Astrocyte (in vitro differentiated cells and primary cell): ENCODE results near the gene DDR1. TPM values are rescaled to one million over a fixed set of nuclear protein-coding genes. Genes with fewer than 3 reads are reported as not detected.

Source experiments
- DNase-seq: peaks from one replicate; pipeline ENCODE4 v3.0.0-alpha.2; 2010; ENCODE audit warnings: low read depth
- FAIRE-seq: peaks from 2 replicates; lab custom pipeline; 2011; peaks lifted over from hg19 to GRCh38; lab: Jason Lieb, UNC
- H2AFZ ChIP-seq: 2 replicates; pipeline ENCODE4 v1.6.0; 2012; ENCODE audit warnings: low read depth, low read length, inconsistent platforms
- H3K27ac ChIP-seq: 2 replicates; pipeline ENCODE4 v1.5.1; 2011; ENCODE audit warnings: low read depth, low read length, inconsistent platforms
- H3K27me3 ChIP-seq: 2 replicates; pipeline ENCODE4 v1.6.0; 2011; ENCODE audit warnings: low read length, inconsistent platforms; ENCODE audit not compliant: insufficient read depth
- H3K36me3 ChIP-seq: 2 replicates; pipeline ENCODE4 v1.5.1; 2011; ENCODE audit warnings: low read length, inconsistent platforms; ENCODE audit not compliant: insufficient read depth
- H3K4me1 ChIP-seq: 2 replicates; pipeline ENCODE4 v1.5.1; 2011; ENCODE audit warnings: low read length, inconsistent platforms; ENCODE audit not compliant: insufficient read depth
- H3K4me2 ChIP-seq: 2 replicates; pipeline ENCODE4 v1.6.0; 2012; ENCODE audit warnings: low read length, inconsistent platforms
- H3K4me3 ChIP-seq: 2 replicates; pipeline ENCODE4 v1.5.1; 2011; ENCODE audit warnings: low read depth, mild to moderate bottlenecking, low read length, inconsistent platforms; ENCODE audit not compliant: insufficient read depth
- H3K79me2 ChIP-seq: 2 replicates; pipeline ENCODE4 v1.6.0; 2012; ENCODE audit warnings: mild to moderate bottlenecking, low read length, inconsistent platforms; ENCODE audit not compliant: insufficient read depth
- H3K9ac ChIP-seq: 2 replicates; pipeline ENCODE4 v1.6.0; 2012; ENCODE audit warnings: mild to moderate bottlenecking, low read length, inconsistent platforms
- H3K9me3 ChIP-seq: 2 replicates; pipeline ENCODE4 v1.5.1; 2012; ENCODE audit warnings: low read depth, mild to moderate bottlenecking, low read length, inconsistent platforms; ENCODE audit not compliant: insufficient read depth
- H4K20me1 ChIP-seq: 2 replicates; pipeline ENCODE4 v1.6.0; 2012; ENCODE audit warnings: low read length, inconsistent platforms; ENCODE audit not compliant: insufficient read depth
- H3K27ac Mint-ChIP-seq: one replicate; pipeline ENCODE4 v1.8.0; 2021; ENCODE audit warnings: mild to moderate bottlenecking, mixed read lengths; ENCODE audit not compliant: unreplicated experiment
- H3K27me3 Mint-ChIP-seq: one replicate; pipeline ENCODE4 v1.8.0; 2021; ENCODE audit warnings: low read depth, mixed read lengths; ENCODE audit not compliant: unreplicated experiment
- H3K36me3 Mint-ChIP-seq: one replicate; pipeline ENCODE4 v1.8.0; 2021; ENCODE audit warnings: low read depth, mixed read lengths; ENCODE audit not compliant: unreplicated experiment
- H3K4me1 Mint-ChIP-seq: one replicate; pipeline ENCODE4 v1.8.0; 2021; ENCODE audit warnings: low read depth, mixed read lengths; ENCODE audit not compliant: unreplicated experiment
- H3K4me3 Mint-ChIP-seq: one replicate; pipeline ENCODE4 v1.8.0; 2021; ENCODE audit warnings: mild to moderate bottlenecking, moderate library complexity, mixed read lengths; ENCODE audit not compliant: unreplicated experiment
- H3K9me3 Mint-ChIP-seq: one replicate; pipeline ENCODE4 v1.8.0; 2021; ENCODE audit warnings: mild to moderate bottlenecking, mixed read lengths; ENCODE audit not compliant: unreplicated experiment
- CTCF ChIP-seq: IDR thresholded peaks from 2 replicates; pipeline ENCODE4 v1.5.1; 2011; ENCODE audit warnings: low read depth, mild to moderate bottlenecking, inconsistent platforms, low read length, moderate library complexity; ENCODE audit not compliant: insufficient read depth
- EZH2 ChIP-seq: IDR thresholded peaks from 2 replicates; pipeline ENCODE4 v1.6.1; 2012; ENCODE audit warnings: mild to moderate bottlenecking, low read length, inconsistent platforms; ENCODE audit not compliant: insufficient read depth
- total RNA-seq: library from RNA; stranded (reverse); gene quantifications from 2 replicates; pipeline ENCODE4 v1.2.1, GENCODE V29; 2021

DDR1 gene
- total RNA-seq, 1 donor from 2014 or later = 144 TPM

- Histone ChIP-seq H3K27me3 (no peaks in the 10 kb centered on the region), H3K9ac (no peak overlapping the region), H3K4me3 (no peak overlapping the region), H3K27ac (no peak overlapping the region), H3K36me3 (no peaks in the 10 kb centered on the region), H3K79me2 (no peaks in the 10 kb centered on the region), H2AFZ (no peak overlapping the region), H3K4me1 (peaks cover 7% of the 10 kb centered on the region), H3K9me3 (no peaks in the 10 kb centered on the region), H4K20me1 (no peaks in the 10 kb centered on the region), H3K4me2 (no peak overlapping the region)
- FAIRE-seq = no peak
- Mint-ChIP-seq H3K27me3 (no peaks in the 10 kb centered on the region), H3K4me3 (no peak overlapping the region), H3K9me3 (no peaks in the 10 kb centered on the region), H3K27ac (no peak overlapping the region), H3K36me3 (no peaks in the 10 kb centered on the region), H3K4me1 (peaks cover 28% of the 10 kb centered on the region)
- TF ChIP-seq EZH2 = no peak
- no peak for TF ChIP-seq CTCF
- peak; percentile 89 for DNase-seq
Measured at GRCh38 chr6:30841644-30842504, 42.4 kb upstream of the DDR1 start.

- Histone ChIP-seq H4K20me1 (no peaks in the 10 kb centered on the region), H3K4me3 (no peak overlapping the region), H3K36me3 (no peaks in the 10 kb centered on the region), H3K9me3 (no peaks in the 10 kb centered on the region), H3K4me1 (peaks cover 7% of the 10 kb centered on the region), H3K4me2 (no peak overlapping the region), H3K27me3 (peaks cover 2% of the 10 kb centered on the region), H3K9ac (no peak overlapping the region), H2AFZ (no peak overlapping the region), H3K79me2 (no peaks in the 10 kb centered on the region), H3K27ac (no peak overlapping the region)
- peaks cover 28% of the 10 kb centered on the region for H3K4me1 Mint-ChIP-seq
- DNase-seq = no peak
- H3K4me3 Mint-ChIP-seq = no peak overlapping the region
- FAIRE-seq = no peak
- H3K36me3 Mint-ChIP-seq = no peaks in the 10 kb centered on the region
- no peak for TF ChIP-seq EZH2
- TF ChIP-seq CTCF = no peak
- H3K27ac Mint-ChIP-seq = peak overlapping the region; percentile 78
- H3K9me3 Mint-ChIP-seq = no peaks in the 10 kb centered on the region
- H3K27me3 Mint-ChIP-seq = no peaks in the 10 kb centered on the region
Measured at GRCh38 chr6:30842754-30843610, 41.3 kb upstream of the DDR1 start.
